GM18858 (cell line): ENCODE measurements around the gene CEACAM8.
"Not testable (repeated sequence)": the region's sequence is repeated elsewhere in the genome, so short reads cannot be mapped to it uniquely, and the experiment has no call there.

Source experiments
- ATAC-seq: cut with Tn5 transposase; IDR thresholded peaks from one replicate; pipeline ENCODE4 v1.9.1; 2021; ENCODE audit not compliant: unreplicated experiment

CEACAM8 gene

GRCh38 chr19:42546831-42547500 lies 47.8 kb downstream of the CEACAM8 start:
- ATAC-seq: no peak

GRCh38 chr19:42544146-42544545 lies 50.6 kb downstream of the CEACAM8 start:
- no peak for ATAC-seq

DNA sequence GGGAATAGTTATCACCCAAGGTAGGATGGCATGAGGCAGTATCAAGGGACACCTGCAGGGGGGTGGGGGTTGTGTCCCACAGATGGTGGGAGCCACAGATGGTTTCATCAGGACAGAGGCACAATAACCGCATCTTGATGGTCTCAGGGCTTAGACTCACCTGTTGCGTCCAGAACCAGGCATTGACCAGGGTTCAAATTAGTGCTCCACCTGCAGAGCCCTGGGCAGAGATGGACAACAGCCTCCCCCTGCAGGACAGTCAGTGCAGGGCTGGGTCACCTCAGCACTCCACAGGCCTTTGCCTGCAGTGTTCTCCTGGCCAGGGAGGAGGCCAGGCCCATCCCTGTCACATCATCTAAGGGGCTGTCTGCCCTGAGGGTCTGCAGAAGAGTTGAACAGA lies 51.9 kb downstream of the CEACAM8 start:
- ATAC-seq: no peak

DNA sequence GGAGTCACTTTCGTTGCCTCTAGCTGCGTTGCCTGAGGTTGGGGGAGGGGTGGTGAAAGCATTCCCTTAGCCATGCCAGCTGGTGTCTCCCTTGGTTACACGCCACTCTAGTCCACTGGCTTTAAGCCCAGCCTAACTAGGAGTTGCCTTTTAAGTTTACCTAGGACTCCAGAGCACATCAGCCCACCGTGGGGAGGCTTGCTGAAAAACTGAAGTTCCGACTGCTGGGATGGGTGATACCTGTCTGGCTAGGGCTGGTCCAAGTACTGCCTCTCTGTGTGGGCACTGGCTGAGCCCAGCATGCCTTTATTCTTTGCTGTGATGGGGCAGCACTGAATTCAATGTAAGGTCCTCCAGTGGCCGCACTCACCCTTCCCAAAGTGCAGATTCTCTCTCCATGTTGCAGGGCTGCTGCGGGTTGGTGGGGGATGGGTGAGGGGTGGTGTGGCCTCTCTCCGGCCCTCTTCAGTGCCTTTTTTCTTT lies 54.6 kb downstream of the CEACAM8 start:
- ATAC-seq: no peak

DNA sequence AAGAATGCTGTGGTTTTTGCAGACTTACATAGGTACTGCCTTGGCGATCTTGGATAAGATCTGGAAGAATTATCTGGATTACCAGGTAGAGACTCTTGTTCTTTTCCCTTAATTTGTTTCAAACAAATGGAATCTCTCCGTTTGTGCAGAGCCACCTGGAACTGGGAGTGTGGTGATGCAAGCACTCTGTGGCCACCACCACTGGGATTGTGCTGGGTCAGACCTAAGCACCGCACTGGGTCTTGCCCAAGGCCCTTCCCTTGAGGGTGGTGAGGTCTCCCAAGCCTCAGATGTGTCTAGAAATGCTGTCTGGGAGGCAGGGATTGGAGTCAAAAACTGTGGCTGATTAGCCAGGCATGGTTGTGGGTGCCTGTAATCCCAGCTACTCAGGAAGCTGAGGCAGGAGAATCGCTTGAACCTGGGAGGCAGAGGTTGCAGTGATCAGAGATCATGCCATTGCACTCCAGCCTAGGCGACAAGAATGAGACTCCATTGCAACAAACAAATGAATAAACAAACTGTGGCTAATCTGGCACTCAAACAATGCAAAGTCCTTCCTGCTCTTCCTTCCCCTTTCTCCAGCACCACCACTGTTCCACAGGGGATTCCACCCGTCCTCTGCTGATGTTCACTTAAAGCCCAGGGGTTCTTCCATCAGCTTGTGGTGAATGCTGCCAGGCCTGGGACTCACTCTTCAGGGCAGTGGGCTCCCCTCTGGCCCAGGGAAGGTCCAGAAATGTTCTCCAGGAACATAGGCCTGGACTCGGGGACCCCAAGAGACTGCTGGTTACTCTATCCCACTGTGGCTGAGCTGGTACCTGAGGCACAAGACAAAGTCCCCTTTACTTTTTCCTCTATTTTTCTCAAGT lies 55.6 kb downstream of the CEACAM8 start:
- no peak for ATAC-seq

DNA sequence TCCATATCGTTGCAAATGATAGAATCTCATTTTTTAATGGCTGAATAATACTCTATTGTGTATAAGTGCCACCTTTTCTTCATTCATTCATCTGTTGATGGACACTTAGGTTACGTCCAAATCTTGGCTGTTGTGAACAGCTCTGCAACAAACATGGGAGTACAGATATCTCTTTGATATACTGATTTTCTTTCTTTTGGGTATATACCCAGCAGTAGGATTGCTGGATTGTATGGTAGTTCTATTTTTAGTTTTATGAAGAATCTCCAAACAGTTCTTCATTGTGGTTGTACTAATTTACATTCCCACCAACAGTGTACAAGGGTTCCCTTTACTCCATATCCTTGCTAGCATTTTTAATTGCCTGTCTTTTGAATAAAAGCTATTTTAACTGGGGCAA lies 59.4 kb downstream of the CEACAM8 start:
- not testable (repeated sequence) for ATAC-seq

DNA sequence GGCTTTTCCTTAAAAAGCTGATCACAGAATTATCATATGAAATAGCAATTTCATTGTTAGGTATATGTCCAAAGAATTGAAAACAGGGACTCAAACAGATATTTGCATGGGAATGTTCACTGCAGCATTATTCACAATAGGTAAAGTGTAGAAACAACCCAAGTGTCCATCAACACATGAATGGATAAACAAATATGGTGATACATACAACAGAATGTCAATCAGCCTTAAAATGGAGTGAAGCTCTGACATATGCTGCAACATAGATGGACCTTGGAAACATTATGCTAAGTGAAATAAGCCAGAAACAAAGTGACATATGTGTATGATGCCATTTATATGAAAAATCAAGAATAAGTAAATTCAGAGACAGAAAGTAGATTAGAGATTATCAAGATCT lies 60.3 kb downstream of the CEACAM8 start:
- no peak for ATAC-seq

- no peak for ATAC-seq
Observed at GRCh38 chr19:42532891-42533290, 61.8 kb downstream of the CEACAM8 start.

GRCh38 chr19:42531313-42531712 lies 63.4 kb downstream of the CEACAM8 start:
- ATAC-seq: no peak
